HG02610 (cell line): ENCODE results near the gene DDX39B.
"Not testable (repeated sequence)": the region's sequence is repeated elsewhere in the genome, so short reads cannot be mapped to it uniquely, and the experiment has no call there.

Source experiments
- ATAC-seq: cut with Tn5 transposase; IDR thresholded peaks from one replicate; pipeline ENCODE4 v1.9.1; 2021; ENCODE audit warnings: mild to moderate bottlenecking, moderate library complexity; ENCODE audit not compliant: unreplicated experiment

The DDX39B gene

DNA sequence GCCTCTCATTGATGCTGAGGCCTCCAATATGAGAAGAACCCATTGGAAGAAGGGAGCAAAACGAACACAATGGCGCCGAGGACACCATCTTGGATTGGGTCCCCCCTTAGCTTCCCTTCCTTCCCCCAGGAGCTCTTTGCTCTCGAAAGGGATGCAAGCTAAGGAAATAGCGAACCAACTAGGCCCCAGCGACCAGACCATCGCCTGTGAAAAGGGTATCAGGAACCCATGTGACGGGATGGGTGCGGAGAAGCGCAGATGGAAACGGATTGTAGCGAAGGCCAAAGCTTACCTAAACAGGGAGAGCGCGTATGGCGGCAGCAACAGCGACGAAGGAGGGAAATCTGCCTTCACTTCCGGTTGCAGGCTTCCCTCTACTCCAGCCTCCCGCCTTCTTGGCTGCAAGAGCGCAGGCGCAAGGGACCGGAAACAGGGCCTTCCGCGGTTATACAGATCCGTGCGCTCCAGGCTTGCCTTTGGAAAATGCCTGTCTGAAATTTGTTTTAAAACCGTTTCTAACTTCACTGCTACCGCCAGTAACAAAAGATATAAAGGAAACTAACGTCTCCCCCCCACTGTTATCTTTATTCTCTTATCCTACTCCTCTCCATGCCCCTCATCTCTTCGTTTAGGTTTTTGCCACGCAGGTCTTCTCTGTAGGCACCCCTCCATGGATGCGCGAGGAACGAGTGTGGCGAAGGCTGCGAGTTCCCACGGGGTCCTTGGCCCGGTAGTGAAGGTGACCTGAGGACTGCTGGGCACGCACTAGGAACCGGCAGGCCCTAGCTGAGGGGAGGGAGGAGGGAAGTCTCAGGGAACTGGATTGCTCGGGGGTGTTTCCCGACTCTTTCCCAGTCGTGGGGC is at the start of gene DDX39B:
DDX39B (minus strand) TSS at position 346 of the 864 bp plus-strand sequence. CDS start 1,471 bp downstream, outside the sequence.
- peak; percentile 63 for ATAC-seq

DNA sequence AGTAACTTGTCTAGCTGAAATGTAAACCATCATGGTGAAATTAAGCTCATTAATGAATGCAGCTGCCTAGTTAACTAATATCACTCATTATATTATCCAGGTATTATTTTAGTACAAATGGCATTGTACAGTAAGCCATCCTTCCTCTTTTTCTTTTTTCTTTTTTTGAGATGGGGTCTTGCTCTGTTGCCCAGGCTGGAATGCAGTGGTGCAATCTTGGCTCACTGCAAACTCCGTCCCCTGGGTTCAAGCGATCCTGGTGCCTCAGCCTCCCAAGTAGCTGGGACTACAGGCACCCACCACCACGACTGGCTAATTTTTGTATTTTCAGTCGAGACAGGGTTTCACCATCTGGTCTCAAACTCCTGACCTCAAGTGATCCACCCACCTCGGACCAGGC is 48.9 kb upstream of the DDX39B start:
- ATAC-seq = not testable (repeated sequence)

DNA sequence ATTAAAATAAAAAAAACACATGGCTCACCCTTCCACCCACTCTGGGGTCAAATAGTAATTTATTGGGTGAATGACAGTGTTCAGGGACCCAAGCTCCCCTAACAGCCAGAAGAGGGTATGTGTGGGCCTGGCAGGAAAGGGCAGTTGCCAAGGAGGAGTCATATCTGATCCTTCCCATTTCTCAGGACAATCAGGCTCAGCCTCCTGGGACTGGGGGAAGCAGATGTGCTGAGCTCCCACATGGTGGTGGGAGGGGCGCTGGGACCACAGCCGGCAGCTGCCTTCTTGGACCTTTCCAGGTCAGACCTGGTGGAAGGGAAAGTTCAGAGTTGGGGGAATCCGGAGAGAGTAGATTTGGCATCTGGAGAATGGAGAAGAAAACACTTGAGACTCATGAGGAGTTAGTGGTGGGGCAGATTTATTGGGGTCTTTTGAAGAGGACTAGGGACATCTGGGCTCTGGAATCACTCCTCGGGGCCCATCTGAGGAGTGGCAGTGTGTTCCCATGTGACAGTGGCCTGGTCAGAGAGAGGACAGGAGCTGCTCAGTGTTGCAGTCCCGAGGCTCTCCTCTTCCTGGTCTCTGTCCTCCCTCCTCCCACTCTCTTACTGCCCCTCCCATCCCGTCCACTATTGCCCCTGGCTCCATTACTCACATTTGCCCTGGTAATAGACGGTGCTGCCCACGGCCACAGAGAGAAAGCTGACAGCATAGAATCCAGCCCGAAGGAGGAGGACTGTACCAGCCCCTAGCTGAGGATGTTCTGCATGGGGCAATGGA is 47.3 kb upstream of the DDX39B start:
- no peak for ATAC-seq

DNA sequence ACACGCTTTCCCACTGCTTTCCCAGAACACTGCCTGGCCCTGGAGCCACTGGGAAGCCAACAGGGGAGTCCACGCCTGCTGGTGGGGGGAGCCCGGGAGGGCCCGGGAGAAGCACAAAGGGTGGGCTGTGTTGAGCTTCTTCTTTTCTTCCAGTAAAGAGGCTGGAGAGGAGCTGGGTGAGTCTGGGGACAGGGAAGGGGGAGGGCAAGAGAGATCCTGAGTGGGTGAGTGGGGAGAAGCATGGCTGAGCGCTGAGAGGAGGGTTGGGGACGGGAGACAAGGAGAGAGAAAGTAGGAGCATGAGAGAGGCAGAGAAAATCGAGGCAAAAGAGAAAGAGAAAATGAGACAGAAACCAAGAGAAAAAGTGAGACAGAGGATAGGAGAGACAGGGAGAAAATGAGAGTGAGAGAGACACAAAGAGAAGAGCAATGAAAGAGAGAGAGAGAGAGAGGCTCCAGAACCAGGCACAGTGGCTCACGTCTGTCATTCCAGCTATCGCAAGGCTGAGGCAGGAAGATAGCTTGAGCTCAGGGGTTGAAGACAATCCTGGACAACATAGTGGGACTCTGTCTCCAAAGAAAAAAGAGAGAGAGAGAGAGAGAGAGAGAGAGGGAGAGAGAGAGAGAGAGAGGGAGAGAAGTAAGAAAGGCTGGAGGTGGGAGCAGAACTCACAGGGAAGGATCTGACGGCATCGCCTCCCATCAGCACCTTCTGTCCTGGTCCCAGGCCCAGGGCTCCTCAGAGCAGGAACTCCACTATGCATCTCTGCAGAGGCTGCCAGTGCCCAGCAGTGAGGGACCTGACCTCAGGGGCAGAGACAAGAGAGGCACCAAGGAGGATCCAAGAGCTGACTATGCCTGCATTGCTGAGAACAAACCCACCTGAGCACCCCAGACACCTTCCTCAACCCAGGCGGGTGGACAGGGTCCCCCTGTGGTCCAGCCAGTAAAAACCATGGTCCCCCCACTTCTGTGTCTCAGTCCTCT is 46.3 kb upstream of the DDX39B start:
- ATAC-seq = no peak

DNA sequence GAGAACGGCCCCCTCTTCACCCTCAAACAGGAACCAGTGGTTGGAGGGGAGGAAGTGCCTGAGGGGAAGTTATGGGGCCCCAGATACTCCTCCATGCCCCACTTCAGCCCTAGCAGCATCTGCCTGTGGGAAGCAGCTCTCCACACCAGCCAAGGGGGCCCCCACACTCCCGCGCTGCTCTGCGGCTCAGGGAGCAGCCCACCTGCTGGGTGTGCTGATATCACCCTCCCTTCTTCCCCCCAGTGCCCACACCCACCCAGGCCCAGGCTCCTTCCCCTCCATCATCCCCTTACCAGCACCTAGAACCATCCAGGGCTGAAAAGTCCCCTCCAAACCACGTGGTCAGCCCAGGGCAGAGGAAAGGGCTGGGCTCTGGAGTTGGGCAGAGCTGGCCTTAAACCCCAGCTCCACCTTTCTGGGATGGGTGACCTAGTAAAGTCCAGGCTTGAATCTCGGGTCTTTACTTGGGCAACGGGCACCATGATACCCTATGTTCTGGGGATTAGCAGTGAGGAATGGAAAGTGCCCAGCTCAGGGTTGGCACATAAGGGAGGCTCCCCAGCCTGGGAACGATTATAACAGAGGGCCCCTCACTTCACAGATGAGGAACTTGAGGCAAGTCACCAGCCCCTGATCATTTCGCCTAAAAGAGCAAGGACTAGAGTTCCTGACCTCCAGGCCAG is 44.9 kb upstream of the DDX39B start:
- ATAC-seq = peak; percentile 34

DNA sequence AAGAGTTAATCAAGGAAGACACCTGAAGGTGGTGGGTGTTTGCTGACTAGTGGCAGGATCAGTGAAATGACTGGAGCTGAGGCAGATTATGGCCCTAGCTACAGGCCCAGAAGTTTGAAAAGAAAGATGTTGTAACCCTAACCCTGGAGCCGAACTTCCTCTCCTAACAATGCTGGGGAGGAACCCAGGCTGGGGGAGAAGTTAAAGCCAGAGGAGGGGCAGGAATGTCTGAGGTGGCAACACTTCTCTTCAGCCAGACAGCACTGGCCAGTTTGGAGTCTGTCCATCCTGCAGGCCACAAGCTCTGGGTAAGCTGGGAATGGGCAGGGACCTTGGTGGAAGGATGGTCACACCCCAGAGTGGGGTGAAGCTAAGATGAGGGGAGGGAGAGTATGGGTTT is 44.2 kb upstream of the DDX39B start, which contains the start of gene LST1:
LST1 (plus strand) TSS at position 270 of the 400 bp plus-strand sequence. CDS start 1,023 bp downstream, outside the sequence.
- ATAC-seq = no peak

DNA sequence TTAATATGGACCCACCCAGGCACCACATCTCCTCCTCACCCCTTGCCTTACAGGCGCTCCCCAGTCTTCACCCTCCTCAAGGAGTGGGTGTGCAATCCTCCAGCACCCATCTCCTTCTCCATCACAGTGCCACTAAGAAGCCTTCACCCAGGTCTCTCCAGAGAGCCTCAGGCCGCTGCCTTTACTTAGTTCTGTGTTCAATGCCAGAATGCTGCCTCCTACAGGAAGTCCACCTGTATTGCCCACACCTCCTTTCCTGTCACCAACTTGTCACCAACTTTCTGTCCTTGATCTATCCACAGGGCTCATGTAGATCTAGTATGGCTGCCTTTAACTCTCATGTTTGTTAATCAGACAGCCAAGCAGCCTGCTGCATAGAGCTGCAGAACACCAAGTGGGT is 43.7 kb upstream of the DDX39B start:
- ATAC-seq = no peak

DNA sequence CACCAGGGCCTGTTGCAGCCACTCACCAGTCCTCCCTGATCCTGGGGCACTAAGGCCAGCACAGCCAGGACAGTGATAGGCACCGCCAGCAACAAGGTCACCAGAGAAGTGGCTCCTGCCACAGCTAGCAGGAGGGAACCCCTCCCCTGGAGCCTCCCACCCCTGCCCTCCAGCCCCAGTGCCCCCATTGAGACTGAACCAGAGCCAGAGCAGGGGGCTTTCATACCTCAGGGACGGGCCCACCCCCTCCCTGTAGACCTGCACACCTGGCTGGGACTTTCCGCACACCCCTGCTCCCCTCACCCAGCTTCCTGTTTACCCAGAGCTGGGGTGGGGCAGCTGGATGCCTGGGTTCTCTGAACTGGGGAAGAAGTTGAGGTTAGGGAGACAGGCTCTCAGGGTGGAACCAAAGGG is 40.4 kb upstream of the DDX39B start, which contains the start of gene LTB:
LTB (minus strand) TSS at position 195 of the 414 bp plus-strand sequence; CDS start at position 188, 7 bp downstream.
- ATAC-seq = no peak

DNA sequence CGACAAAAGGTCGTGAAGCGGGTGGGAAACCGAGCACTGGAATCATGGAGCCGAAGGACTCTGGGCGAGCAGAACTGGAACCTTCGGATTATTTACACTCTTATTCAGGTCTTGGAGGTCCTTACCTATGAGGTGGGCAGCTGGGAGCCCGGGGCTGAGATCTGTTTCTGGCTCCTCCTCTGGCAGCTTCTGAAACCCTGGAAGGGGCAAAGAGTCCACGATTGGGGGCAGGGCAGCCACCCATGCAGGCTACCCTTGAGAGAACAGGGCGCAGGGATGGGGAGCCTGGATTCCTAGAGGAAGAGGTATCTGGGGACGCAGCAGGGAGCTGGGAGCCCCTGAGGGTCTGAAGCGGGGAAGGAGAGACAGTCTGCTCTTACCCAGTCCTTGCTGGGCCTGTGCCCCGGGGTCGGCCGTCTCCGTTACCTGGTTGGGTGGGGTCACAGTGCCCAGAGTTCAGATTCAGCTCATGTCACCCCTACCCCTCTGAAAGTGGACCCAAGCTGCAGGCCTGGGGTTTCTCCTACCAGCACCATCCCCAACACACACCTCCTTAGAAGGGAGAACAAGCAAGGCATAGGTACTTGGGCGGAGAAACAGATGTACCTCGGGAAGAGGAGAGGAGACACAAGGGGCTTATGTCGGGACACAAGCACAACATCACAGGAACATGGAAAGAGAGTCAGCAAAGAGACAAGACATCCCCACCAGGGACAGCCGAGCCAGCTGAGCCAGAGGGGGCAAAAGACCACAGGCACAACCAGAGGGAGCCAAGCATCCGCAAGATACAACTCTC is 39.8 kb upstream of the DDX39B start:
- no peak for ATAC-seq

DNA sequence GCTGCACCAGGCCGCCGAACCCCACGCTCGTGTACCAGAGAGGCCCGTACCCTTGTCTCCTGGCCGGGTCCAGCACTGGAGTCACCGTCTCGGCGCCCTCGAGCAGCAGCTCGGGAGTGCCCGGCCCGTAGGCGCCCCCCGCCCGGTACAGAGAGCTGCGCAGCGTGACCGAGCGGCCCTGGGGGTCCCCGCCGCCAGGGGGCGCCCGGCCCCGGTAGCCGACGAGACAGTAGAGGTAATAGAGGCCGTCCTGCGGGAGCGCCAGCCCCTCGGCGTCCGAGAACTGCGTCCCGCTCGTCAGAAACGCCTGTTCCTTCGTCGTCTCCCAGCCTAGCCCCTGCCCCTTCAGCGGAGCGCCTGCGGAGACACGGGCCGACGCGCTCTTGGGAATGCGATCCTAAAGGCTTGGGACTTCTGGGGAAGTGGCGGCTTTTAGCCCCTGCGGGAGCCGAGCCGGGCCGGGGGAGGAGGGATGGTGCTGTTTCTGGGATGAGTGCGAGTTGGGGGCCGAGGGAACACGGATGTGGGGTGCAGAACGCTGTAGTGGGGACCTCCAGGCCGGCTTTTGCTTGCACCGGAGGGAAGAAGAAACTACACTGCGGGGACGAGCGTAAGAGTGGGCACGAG is 39.1 kb upstream of the DDX39B start:
- ATAC-seq = peak; percentile 57

DNA sequence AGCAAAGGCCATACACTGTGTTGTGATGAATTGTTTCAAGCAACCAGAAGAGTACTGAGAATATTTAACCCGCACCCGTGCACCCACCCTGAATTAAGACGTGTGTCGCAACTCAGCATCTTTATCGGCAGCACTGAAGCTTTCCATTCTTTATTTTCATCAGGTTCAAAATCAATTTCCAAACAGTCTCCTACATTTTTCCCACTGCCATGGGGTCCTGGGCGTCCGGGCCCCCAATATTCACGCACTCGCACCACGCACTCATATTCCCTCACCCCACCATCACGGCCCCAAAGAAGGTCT is 38.6 kb upstream of the DDX39B start:
- ATAC-seq = no peak

DNA sequence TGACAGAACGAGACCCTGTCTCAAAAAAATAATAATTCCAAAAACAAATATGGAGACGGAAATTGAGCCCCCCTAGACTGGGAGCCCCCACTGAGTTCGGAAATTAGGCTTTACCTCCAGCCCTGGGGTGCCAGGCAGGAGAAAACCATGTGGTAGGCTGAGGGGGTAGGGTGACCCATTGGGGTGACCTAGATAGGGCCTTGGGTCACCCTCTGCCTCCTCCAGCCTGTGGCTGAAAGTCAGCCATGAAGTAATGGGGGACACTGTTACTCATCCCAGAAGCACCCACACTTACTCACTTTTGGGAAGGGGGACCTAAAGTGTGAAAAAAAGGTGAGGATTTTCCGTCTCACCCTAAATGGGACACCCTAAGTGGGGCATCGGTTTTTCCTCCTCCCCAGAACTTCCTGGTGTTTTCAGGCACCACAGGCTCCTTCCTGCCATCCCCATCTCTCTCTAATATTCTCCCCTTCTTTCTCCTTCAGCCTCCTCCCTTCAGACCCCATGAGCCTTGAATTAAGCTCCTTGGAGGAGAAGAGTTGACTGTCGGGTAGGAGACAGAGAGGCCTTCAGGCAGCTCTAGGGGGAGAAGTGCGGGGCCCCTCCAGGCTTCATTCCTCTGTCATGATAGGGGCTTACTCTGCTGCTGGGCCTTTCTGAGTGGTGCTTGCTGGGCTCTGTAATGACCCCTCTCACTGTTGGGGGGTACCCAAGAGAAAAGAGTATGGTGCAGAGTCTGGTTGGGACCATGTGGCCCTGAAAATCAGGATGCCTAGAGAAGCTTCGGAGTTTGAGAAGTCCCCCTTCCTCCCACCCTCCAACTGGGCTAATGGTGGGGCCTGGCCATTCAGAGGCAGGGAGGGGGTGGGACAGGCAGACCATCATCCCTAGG is 38.0 kb upstream of the DDX39B start:
- no peak for ATAC-seq

DNA sequence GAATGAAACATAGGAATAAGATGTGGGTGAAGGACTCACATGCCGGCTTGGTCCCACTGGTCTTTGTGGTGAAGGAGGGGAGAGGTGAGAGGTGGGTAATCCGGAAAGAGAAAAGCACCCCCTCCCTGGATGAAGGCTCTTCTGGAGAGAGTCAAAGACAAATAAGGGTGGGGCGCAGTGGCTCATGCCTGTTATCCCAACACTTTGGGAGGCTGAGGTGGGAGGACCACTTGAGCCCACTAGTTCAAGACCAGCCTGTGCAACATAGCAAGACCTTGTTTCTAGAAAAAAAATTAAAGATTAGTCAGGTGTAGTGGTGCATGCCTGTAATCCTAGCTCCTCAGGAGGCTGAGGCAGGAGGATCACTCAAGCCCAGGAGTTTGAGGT is 37.3 kb upstream of the DDX39B start:
- no peak for ATAC-seq

DNA sequence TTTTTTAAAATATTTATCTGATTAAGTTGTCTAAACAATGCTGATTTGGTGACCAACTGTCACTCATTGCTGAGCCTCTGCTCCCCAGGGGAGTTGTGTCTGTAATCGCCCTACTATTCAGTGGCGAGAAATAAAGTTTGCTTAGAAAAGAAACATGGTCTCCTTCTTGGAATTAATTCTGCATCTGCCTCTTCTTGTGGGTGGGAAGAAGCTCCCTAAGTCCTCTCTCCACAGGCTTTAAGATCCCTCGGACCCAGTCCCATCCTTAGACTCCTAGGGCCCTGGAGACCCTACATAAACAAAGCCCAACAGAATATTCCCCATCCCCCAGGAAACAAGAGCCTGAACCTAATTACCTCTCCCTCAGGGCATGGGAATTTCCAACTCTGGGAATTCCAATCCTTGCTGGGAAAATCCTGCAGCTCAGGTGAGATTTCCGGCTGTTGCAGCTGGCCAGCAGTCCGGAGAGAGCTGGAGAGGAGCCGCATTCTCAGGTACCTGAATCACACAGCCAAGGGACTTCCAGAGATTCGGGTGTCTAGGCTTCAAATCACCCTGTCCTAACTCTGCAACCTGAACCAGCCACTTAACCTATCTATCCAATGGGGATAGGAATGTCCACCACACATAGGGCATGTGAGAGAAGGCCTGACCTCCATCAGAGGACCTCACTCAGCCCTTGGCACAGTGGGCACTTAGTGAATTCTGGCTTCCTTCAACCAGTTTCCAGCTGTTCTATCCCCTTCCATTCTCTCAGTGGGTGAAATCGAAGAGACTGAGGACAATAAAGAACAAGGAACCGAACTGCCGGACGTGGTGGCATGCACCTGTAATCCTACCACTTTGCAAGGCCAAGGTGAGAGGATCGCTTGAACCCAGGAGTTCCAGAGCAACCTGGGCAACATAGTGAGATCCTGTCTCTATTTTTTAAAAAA is 36.6 kb upstream of the DDX39B start:
- no peak for ATAC-seq

DNA sequence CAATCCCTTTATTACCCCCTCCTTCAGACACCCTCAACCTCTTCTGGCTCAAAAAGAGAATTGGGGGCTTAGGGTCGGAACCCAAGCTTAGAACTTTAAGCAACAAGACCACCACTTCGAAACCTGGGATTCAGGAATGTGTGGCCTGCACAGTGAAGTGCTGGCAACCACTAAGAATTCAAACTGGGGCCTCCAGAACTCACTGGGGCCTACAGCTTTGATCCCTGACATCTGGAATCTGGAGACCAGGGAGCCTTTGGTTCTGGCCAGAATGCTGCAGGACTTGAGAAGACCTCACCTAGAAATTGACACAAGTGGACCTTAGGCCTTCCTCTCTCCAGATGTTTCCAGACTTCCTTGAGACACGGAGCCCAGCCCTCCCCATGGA is 35.8 kb upstream of the DDX39B start:
- ATAC-seq = no peak

DNA sequence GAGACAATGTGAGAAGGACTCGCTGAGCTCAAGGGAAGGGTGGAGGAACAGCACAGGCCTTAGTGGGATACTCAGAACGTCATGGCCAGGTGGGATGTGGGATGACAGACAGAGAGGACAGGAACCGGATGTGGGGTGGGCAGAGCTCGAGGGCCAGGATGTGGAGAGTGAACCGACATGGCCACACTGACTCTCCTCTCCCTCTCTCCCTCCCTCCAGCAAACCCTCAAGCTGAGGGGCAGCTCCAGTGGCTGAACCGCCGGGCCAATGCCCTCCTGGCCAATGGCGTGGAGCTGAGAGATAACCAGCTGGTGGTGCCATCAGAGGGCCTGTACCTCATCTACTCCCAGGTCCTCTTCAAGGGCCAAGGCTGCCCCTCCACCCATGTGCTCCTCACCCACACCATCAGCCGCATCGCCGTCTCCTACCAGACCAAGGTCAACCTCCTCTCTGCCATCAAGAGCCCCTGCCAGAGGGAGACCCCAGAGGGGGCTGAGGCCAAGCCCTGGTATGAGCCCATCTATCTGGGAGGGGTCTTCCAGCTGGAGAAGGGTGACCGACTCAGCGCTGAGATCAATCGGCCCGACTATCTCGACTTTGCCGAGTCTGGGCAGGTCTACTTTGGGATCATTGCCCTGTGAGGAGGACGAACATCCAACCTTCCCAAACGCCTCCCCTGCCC is 35.2 kb upstream of the DDX39B start:
- no peak for ATAC-seq
